HEK293 (cell line): ENCODE data around the gene BRI3BP.

Experiments
- CTCF ChIP-seq: fragments of 450-650 bp; formaldehyde crosslinking; IDR thresholded peaks from 2 replicates; pipeline ENCODE4 v1.5.1; 2016; ENCODE audit warnings: missing biosample characterization, missing genetic modification characterization
- IKZF3 ChIP-seq: fragments of 450-650 bp; IDR thresholded peaks from 2 replicates; pipeline ENCODE4 v1.5.0; 2018; ENCODE audit warnings: missing biosample characterization, mild to moderate bottlenecking, missing genetic modification characterization, moderate library complexity
- PRDM2 ChIP-seq: fragments of 450-650 bp; formaldehyde crosslinking; IDR thresholded peaks from 2 replicates; pipeline ENCODE4 v1.5.1; 2016; ENCODE audit warnings: missing biosample characterization, missing genetic modification characterization, borderline replicate concordance
- PRDM6 ChIP-seq: fragments of 450-650 bp; formaldehyde crosslinking; IDR thresholded peaks from 2 replicates; pipeline ENCODE4 v1.5.1; 2017; ENCODE audit warnings: missing biosample characterization, missing genetic modification characterization
- ZBTB20 ChIP-seq: fragments of 450-650 bp; formaldehyde crosslinking; IDR thresholded peaks from 2 replicates; pipeline ENCODE4 v1.5.1; 2016; ENCODE audit warnings: missing biosample characterization, missing genetic modification characterization
- ZBTB7A ChIP-seq: fragments of 450-650 bp; formaldehyde crosslinking; IDR thresholded peaks from 2 replicates; pipeline ENCODE4 v1.5.1; 2016; ENCODE audit warnings: low read depth, missing biosample characterization, missing genetic modification characterization
- ZNF202 ChIP-seq: fragments of 450-650 bp; formaldehyde crosslinking; IDR thresholded peaks from 2 replicates; pipeline ENCODE4 v1.5.1; 2016; ENCODE audit warnings: missing biosample characterization, missing genetic modification characterization, borderline replicate concordance
- ZNF354C ChIP-seq: fragments of 450-650 bp; formaldehyde crosslinking; IDR thresholded peaks from 2 replicates; pipeline ENCODE4 v1.5.1; 2016; ENCODE audit warnings: missing biosample characterization, missing genetic modification characterization, low read depth, borderline replicate concordance
- ZNF549 ChIP-seq: fragments of 450-650 bp; IDR thresholded peaks from 2 replicates; pipeline ENCODE4 v1.5.1; 2018; ENCODE audit warnings: missing biosample characterization, missing genetic modification characterization, mild to moderate bottlenecking, inconsistent platforms, moderate library complexity
- ZNF768 ChIP-seq: fragments of 450-650 bp; formaldehyde crosslinking; IDR thresholded peaks from 2 replicates; pipeline ENCODE4 v1.5.1; 2018; ENCODE audit warnings: missing biosample characterization, mild to moderate bottlenecking, missing genetic modification characterization
- TF ChIP-seq, protein P1 (sequence below): fragments of 450-650 bp; formaldehyde crosslinking; IDR thresholded peaks from 2 replicates; pipeline ENCODE4 v1.5.1; 2016; ENCODE audit warnings: missing biosample characterization, missing genetic modification characterization

- peak; percentile 63 for TF ChIP-seq CTCF (tag by site-specific recombination)
- no peak for TF ChIP-seq ZBTB20 (tag by site-specific recombination)
- TF ChIP-seq, protein P1, sequence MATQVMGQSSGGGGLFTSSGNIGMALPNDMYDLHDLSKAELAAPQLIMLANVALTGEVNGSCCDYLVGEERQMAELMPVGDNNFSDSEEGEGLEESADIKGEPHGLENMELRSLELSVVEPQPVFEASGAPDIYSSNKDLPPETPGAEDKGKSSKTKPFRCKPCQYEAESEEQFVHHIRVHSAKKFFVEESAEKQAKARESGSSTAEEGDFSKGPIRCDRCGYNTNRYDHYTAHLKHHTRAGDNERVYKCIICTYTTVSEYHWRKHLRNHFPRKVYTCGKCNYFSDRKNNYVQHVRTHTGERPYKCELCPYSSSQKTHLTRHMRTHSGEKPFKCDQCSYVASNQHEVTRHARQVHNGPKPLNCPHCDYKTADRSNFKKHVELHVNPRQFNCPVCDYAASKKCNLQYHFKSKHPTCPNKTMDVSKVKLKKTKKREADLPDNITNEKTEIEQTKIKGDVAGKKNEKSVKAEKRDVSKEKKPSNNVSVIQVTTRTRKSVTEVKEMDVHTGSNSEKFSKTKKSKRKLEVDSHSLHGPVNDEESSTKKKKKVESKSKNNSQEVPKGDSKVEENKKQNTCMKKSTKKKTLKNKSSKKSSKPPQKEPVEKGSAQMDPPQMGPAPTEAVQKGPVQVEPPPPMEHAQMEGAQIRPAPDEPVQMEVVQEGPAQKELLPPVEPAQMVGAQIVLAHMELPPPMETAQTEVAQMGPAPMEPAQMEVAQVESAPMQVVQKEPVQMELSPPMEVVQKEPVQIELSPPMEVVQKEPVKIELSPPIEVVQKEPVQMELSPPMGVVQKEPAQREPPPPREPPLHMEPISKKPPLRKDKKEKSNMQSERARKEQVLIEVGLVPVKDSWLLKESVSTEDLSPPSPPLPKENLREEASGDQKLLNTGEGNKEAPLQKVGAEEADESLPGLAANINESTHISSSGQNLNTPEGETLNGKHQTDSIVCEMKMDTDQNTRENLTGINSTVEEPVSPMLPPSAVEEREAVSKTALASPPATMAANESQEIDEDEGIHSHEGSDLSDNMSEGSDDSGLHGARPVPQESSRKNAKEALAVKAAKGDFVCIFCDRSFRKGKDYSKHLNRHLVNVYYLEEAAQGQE (tag by site-specific recombination) = no peak
- TF ChIP-seq PRDM6 (tag by site-specific recombination) = no peak
- no peak for TF ChIP-seq ZNF354C (tag by site-specific recombination)
- no peak for TF ChIP-seq ZNF549 (tag by site-specific recombination)
- TF ChIP-seq ZBTB7A (tag by site-specific recombination) = no peak
- TF ChIP-seq ZNF202 = no peak
- no peak for TF ChIP-seq PRDM2
- TF ChIP-seq IKZF3 = no peak
- no peak for TF ChIP-seq ZNF768 (tag by site-specific recombination)
Observed at GRCh38 chr12:125065021-125065918, 71.8 kb downstream of the BRI3BP start, which contains the start of gene AACS.
